HCT116 (cell line): Measurements from ENCODE around the gene AGGF1.

Source experiments
- CBX3 ChIP-seq: IDR thresholded peaks from 2 replicates; pipeline ENCODE4 v1.6.1; 2012; ENCODE audit warnings: low read depth
- CEBPB ChIP-seq: IDR thresholded peaks from 2 replicates; pipeline ENCODE4 v1.6.1; 2012; ENCODE audit warnings: low read depth
- EZH2phosphoT487 ChIP-seq: fragments of 200-600 bp; IDR thresholded peaks from 2 replicates; pipeline ENCODE4 v1.6.1; 2018; ENCODE audit warnings: antibody characterized with exemption, borderline replicate concordance
- POLR2A ChIP-seq: IDR thresholded peaks from 2 replicates; pipeline ENCODE4 v1.7.0; 2011; ENCODE audit warnings: borderline replicate concordance; ENCODE audit not compliant: insufficient read depth, insufficient read length; ENCODE audit errors: extremely low read depth
- POLR2AphosphoS5 ChIP-seq: IDR thresholded peaks from 2 replicates; pipeline ENCODE4 v1.6.1; 2011; ENCODE audit warnings: mild to moderate bottlenecking, low read depth, low read length, moderate library complexity
- SIN3A ChIP-seq: IDR thresholded peaks from 2 replicates; pipeline ENCODE4 v1.6.1; 2012; ENCODE audit warnings: low read depth
- YY1 ChIP-seq: IDR thresholded peaks from 2 replicates; pipeline ENCODE4 v1.6.1; 2011; ENCODE audit warnings: low read length, low read depth, moderate library complexity, mild to moderate bottlenecking; ENCODE audit not compliant: insufficient replicate concordance; ENCODE audit errors: extremely low read depth
- ZFX ChIP-seq: fragments of 450-650 bp; IDR thresholded peaks from 2 replicates; pipeline ENCODE4 v1.6.1; 2017
- TF ChIP-seq, protein P1 (sequence below): IDR thresholded peaks from 2 replicates; pipeline ENCODE4 v1.6.1; 2012
- TF ChIP-seq, protein P2 (sequence below), 3 experiments: fragments of 200-600 bp in 1 of 3; sonication (generic) in 1 of 3; IDR thresholded peaks in 2 of 3; conservative IDR thresholded peaks in 1 of 3; 2 replicates each; pipeline ENCODE4 v1.5.1; 2012 to 2017; ENCODE audit warnings: low read depth in 2 of 3, low read length in 2 of 3, antibody characterized with exemption in 1 of 3, borderline replicate concordance in 1 of 3, control low read depth in 1 of 3, mild to moderate bottlenecking in 1 of 3, mixed read lengths in 1 of 3, mixed run types in 1 of 3, moderate library complexity in 1 of 3; ENCODE audit not compliant: insufficient read depth in 1 of 3
- TF ChIP-seq, protein P3 (sequence below): IDR thresholded peaks from 2 replicates; pipeline ENCODE4 v1.6.1; 2012; ENCODE audit warnings: low read depth

DNA sequence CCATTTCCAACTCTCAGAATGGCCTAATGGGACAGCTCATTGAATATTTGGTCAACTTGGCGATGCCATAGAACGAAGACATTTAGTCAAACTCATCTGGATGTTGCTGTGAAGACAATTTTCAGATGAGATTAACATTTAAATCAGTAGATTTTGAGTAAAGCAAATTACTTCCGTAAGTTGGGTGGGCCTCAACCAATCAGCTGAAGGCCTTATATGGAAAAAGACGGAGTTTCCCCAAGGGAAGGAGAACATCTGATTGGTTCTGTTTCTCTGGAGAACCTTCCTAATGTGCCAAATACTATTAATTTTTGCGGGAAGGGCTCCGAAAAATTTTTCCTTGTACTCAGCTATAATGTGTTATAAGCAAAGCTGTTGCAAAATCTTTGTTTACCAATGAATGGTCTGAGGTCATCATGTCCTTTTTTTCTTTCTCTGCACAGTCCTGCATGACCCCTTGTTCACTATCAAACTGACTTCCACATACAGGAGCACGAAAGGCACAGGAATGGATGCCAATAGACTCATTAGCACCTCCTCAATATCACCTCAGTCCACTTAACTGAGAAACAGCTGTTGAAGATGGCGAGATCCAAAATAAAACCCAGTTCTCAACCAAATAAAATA lies 49.6 kb upstream of the AGGF1 start:
- TF ChIP-seq POLR2A = no peak
- no peak for TF ChIP-seq CEBPB
- TF ChIP-seq, protein P1, sequence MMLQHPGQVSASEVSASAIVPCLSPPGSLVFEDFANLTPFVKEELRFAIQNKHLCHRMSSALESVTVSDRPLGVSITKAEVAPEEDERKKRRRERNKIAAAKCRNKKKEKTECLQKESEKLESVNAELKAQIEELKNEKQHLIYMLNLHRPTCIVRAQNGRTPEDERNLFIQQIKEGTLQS = no peak
- TF ChIP-seq, protein P2, sequence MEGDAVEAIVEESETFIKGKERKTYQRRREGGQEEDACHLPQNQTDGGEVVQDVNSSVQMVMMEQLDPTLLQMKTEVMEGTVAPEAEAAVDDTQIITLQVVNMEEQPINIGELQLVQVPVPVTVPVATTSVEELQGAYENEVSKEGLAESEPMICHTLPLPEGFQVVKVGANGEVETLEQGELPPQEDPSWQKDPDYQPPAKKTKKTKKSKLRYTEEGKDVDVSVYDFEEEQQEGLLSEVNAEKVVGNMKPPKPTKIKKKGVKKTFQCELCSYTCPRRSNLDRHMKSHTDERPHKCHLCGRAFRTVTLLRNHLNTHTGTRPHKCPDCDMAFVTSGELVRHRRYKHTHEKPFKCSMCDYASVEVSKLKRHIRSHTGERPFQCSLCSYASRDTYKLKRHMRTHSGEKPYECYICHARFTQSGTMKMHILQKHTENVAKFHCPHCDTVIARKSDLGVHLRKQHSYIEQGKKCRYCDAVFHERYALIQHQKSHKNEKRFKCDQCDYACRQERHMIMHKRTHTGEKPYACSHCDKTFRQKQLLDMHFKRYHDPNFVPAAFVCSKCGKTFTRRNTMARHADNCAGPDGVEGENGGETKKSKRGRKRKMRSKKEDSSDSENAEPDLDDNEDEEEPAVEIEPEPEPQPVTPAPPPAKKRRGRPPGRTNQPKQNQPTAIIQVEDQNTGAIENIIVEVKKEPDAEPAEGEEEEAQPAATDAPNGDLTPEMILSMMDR (IDR thresholded peaks at IDR 0.05 in 2 of 3, conservative IDR thresholded peaks at IDR 0.05 in 1 of 3; ENCODE audit: borderline replicate concordance in 1 of 3, insufficient read depth in 1 of 3, low read depth in 2 of 3, low read length in 2 of 3) = no peak
- no peak for TF ChIP-seq YY1
- no peak for TF ChIP-seq POLR2AphosphoS5
- TF ChIP-seq SIN3A = no peak
- TF ChIP-seq, protein P3, sequence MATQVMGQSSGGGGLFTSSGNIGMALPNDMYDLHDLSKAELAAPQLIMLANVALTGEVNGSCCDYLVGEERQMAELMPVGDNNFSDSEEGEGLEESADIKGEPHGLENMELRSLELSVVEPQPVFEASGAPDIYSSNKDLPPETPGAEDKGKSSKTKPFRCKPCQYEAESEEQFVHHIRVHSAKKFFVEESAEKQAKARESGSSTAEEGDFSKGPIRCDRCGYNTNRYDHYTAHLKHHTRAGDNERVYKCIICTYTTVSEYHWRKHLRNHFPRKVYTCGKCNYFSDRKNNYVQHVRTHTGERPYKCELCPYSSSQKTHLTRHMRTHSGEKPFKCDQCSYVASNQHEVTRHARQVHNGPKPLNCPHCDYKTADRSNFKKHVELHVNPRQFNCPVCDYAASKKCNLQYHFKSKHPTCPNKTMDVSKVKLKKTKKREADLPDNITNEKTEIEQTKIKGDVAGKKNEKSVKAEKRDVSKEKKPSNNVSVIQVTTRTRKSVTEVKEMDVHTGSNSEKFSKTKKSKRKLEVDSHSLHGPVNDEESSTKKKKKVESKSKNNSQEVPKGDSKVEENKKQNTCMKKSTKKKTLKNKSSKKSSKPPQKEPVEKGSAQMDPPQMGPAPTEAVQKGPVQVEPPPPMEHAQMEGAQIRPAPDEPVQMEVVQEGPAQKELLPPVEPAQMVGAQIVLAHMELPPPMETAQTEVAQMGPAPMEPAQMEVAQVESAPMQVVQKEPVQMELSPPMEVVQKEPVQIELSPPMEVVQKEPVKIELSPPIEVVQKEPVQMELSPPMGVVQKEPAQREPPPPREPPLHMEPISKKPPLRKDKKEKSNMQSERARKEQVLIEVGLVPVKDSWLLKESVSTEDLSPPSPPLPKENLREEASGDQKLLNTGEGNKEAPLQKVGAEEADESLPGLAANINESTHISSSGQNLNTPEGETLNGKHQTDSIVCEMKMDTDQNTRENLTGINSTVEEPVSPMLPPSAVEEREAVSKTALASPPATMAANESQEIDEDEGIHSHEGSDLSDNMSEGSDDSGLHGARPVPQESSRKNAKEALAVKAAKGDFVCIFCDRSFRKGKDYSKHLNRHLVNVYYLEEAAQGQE = no peak
- TF ChIP-seq CBX3 = no peak
- no peak for TF ChIP-seq ZFX
- no peak for TF ChIP-seq EZH2phosphoT487
